Endothelial cell (in vitro differentiated cells): ENCODE measurements around the gene LNX2. TPM values are rescaled to one million over a fixed set of nuclear protein-coding genes. Genes with fewer than 3 reads are reported as not detected.

ENCODE experiments used
- DNase-seq: peaks from one replicate; pipeline ENCODE4 v3.0.0; 2021; ENCODE audit warnings: low spot score
- H3K27ac Mint-ChIP-seq: one replicate; pipeline ENCODE4 v1.8.0; 2021; ENCODE audit warnings: mixed read lengths, inconsistent platforms; ENCODE audit not compliant: unreplicated experiment
- H3K27me3 Mint-ChIP-seq: one replicate; pipeline ENCODE4 v1.8.0; 2021; ENCODE audit warnings: mild to moderate bottlenecking, moderate library complexity, mixed read lengths, inconsistent platforms; ENCODE audit not compliant: unreplicated experiment
- H3K36me3 Mint-ChIP-seq: one replicate; pipeline ENCODE4 v1.8.0; 2021; ENCODE audit warnings: mild to moderate bottlenecking, low read depth, mixed read lengths, inconsistent platforms; ENCODE audit not compliant: unreplicated experiment
- H3K4me1 Mint-ChIP-seq: one replicate; pipeline ENCODE4 v1.8.0; 2021; ENCODE audit warnings: mild to moderate bottlenecking, mixed read lengths, inconsistent platforms; ENCODE audit not compliant: unreplicated experiment
- H3K4me3 Mint-ChIP-seq: one replicate; pipeline ENCODE4 v1.8.0; 2021; ENCODE audit warnings: mild to moderate bottlenecking, mixed read lengths, inconsistent platforms; ENCODE audit not compliant: unreplicated experiment
- H3K9me3 Mint-ChIP-seq: one replicate; pipeline ENCODE4 v1.8.0; 2021; ENCODE audit warnings: mixed read lengths, inconsistent platforms; ENCODE audit not compliant: unreplicated experiment
- CTCF ChIP-seq: fragments of 200-600 bp; sonication (generic); IDR thresholded peaks from one replicate; pipeline ENCODE4 v1.5.0; 2021; ENCODE audit warnings: antibody characterized with exemption; ENCODE audit not compliant: unreplicated experiment
- total RNA-seq: library from RNA; stranded (reverse); fragmentation: NEBNext Ultra II Directional; extraction: Animal tissue kit (Norgen Biotek cat#: 25700); gene quantifications from one replicate; pipeline ENCODE4 v1.2.1, GENCODE V29; 2021; ENCODE audit not compliant: unreplicated experiment

LNX2 gene
- total RNA-seq, 1 donor from 2014 or later = 14.0 TPM

- Mint-ChIP-seq H3K27ac (no peak overlapping the region), H3K4me1 (no peaks in the 10 kb centered on the region), H3K27me3 (no peaks in the 10 kb centered on the region), H3K36me3 (no peaks in the 10 kb centered on the region), H3K9me3 (no peaks in the 10 kb centered on the region), H3K4me3 (no peak overlapping the region)
- no peak for DNase-seq
- no peak for TF ChIP-seq CTCF
Measured at GRCh38 chr13:27541386-27541785, 78.9 kb downstream of the LNX2 start.

- no peak for DNase-seq
- Mint-ChIP-seq H3K4me1 (peaks cover 2% of the 10 kb centered on the region), H3K27ac (no peak overlapping the region), H3K27me3 (no peaks in the 10 kb centered on the region), H3K9me3 (no peaks in the 10 kb centered on the region), H3K4me3 (no peak overlapping the region), H3K36me3 (no peaks in the 10 kb centered on the region)
- TF ChIP-seq CTCF = no peak
Measured at GRCh38 chr13:27536361-27537101, 83.8 kb downstream of the LNX2 start.

DNA sequence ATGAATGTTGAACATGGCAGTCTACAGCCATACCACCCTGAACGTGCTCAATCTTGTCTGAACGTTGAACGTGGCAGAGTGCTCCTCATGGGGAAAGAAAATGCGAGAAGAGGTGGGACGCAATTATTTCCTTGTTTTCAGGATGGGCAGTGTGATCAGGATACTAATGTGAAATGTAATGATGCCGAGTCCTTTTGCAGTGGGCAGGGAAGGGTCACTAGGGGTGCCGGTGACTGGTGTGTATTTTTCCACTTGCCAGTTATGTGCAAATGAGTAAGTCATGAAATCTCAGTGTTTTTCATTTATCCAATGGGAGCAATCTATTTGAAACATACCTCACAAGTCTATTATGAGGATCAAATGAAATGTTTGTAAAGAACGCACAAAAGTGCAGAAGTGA, 84.8 kb downstream of the LNX2 start:
- TF ChIP-seq CTCF = no peak
- Mint-ChIP-seq H3K4me1 (peaks cover 2% of the 10 kb centered on the region), H3K36me3 (no peaks in the 10 kb centered on the region), H3K27ac (no peak overlapping the region), H3K9me3 (no peaks in the 10 kb centered on the region), H3K27me3 (no peaks in the 10 kb centered on the region), H3K4me3 (no peak overlapping the region)
- no peak for DNase-seq

DNA sequence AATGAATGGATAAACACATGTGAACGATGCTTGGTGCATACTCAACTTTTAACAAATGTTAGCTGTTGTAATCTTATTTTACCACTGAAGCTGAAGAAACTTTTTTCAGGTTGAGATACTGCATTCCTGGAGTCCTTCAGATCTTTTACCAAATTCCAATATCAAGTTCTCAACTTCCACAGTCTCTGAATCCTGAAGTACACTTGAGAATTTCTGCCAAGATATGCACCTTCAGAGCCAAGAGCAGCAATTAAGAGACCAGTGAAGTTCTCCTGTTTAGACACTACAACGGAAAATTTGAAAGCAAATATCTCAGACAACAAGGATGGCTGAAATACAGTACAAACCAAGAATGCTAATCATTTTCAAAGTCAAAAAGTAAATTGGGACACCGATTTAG, 85.3 kb downstream of the LNX2 start:
- Mint-ChIP-seq H3K27me3 (no peaks in the 10 kb centered on the region), H3K4me3 (no peak overlapping the region), H3K9me3 (no peaks in the 10 kb centered on the region), H3K27ac (no peak overlapping the region), H3K36me3 (no peaks in the 10 kb centered on the region), H3K4me1 (peaks cover 2% of the 10 kb centered on the region)
- TF ChIP-seq CTCF = no peak
- DNase-seq = no peak

DNA sequence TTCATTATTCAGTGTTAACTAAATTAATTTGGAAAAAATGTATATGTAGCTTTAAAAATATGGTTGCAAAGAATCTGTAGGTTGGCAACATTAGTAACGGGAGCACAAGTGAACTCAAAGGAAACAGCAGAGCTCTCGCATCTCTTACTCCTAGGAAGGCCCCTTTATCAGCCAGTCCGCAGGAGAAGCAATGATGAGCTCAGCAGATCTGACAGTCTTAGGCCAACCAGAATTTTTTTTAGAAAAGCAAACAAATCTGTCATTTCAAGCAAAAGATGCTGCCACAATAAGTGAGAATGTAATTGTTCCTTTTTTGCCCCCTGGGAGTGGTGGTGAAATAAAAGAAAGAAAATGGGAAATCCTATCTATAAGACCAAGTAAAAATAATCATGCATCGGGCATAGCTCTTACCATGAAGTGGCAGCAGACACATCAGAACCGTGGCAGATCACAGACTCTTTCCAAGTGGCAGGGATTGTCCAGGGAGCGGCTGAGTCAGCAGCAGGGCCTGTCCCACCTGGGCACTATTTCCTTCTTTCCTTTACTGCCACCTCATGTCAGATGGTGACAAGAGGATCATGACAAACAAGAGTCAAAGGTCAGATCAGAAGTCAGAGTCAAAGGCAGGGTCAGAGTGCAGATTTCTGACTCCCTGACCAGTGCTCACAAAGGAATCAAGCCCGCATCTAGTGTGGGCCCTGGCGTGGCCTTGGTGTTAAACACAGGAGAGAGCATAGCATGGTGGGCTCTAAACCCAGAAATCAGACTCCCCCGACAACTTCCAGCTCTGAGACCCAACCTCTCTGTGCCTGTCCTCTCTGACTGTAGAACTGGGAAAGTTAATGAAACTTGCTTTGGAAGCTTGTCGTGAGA, 86.0 kb downstream of the LNX2 start:
- no peak overlapping the region for H3K4me3 Mint-ChIP-seq
- DNase-seq = no peak
- H3K9me3 Mint-ChIP-seq = no peaks in the 10 kb centered on the region
- no peak for TF ChIP-seq CTCF
- no peak overlapping the region for H3K27ac Mint-ChIP-seq
- H3K36me3 Mint-ChIP-seq = peaks cover under 1% of the 10 kb centered on the region
- peaks cover 2% of the 10 kb centered on the region for H3K4me1 Mint-ChIP-seq
- H3K27me3 Mint-ChIP-seq = no peaks in the 10 kb centered on the region
